Epithelial cell of proximal tubule (primary cell): ENCODE measurements around the gene NKIRAS2. TPM values are rescaled to one million over a fixed set of nuclear protein-coding genes. Genes with fewer than 3 reads are reported as not detected.

ENCODE experiments used
- DNase-seq: peaks from one replicate; pipeline ENCODE4 v3.0.0-alpha.2; 2011; ENCODE audit warnings: low read depth
- H3K4me3 ChIP-seq: 2 replicates; pipeline ENCODE4 v1.5.1; 2011; ENCODE audit warnings: low read depth, mild to moderate bottlenecking, low read length
- total RNA-seq: library from RNA; depleted of rRNA; stranded (reverse); fragments of >200 nt; gene quantifications from 2 replicates; pipeline ENCODE4 v1.2.3, GENCODE V29; 2015
- TF ChIP-seq, protein P1 (sequence below): conservative IDR thresholded peaks from 2 replicates; pipeline ENCODE4 v1.5.1; 2012; ENCODE audit warnings: low read depth, mild to moderate bottlenecking, low read length

Gene NKIRAS2
- total RNA-seq, 1 donor from 2014 or later, result 37.7 TPM

GRCh38 chr17:42055027-42055426 is 35.1 kb downstream of the NKIRAS2 start:
- TF ChIP-seq, protein P1, sequence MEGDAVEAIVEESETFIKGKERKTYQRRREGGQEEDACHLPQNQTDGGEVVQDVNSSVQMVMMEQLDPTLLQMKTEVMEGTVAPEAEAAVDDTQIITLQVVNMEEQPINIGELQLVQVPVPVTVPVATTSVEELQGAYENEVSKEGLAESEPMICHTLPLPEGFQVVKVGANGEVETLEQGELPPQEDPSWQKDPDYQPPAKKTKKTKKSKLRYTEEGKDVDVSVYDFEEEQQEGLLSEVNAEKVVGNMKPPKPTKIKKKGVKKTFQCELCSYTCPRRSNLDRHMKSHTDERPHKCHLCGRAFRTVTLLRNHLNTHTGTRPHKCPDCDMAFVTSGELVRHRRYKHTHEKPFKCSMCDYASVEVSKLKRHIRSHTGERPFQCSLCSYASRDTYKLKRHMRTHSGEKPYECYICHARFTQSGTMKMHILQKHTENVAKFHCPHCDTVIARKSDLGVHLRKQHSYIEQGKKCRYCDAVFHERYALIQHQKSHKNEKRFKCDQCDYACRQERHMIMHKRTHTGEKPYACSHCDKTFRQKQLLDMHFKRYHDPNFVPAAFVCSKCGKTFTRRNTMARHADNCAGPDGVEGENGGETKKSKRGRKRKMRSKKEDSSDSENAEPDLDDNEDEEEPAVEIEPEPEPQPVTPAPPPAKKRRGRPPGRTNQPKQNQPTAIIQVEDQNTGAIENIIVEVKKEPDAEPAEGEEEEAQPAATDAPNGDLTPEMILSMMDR, result no peak
- H3K4me3 ChIP-seq, result no peak overlapping the region
- DNase-seq, result no peak

- H3K4me3 ChIP-seq, result no peak overlapping the region
- TF ChIP-seq, protein P1, result no peak
- DNase-seq, result no peak
These were observed 35.6 kb downstream of the NKIRAS2 start for GRCh38 chr17:42055496-42055895.

GRCh38 chr17:42056635-42057034 is 36.7 kb downstream of the NKIRAS2 start:
- H3K4me3 ChIP-seq, result no peak overlapping the region
- no peak for DNase-seq
- TF ChIP-seq, protein P1, result no peak

- H3K4me3 ChIP-seq, result no peak overlapping the region
- TF ChIP-seq, protein P1, result no peak
- DNase-seq, result no peak
These were observed 38.2 kb downstream of the NKIRAS2 start for GRCh38 chr17:42058063-42058462.

- DNase-seq, result no peak
- no peak overlapping the region for H3K4me3 ChIP-seq
- TF ChIP-seq, protein P1, result no peak
These were observed 39.9 kb downstream of the NKIRAS2 start for GRCh38 chr17:42059815-42060214.

GRCh38 chr17:42060231-42060630 is 40.3 kb downstream of the NKIRAS2 start:
- DNase-seq, result no peak
- TF ChIP-seq, protein P1, result no peak
- no peak overlapping the region for H3K4me3 ChIP-seq

DNA sequence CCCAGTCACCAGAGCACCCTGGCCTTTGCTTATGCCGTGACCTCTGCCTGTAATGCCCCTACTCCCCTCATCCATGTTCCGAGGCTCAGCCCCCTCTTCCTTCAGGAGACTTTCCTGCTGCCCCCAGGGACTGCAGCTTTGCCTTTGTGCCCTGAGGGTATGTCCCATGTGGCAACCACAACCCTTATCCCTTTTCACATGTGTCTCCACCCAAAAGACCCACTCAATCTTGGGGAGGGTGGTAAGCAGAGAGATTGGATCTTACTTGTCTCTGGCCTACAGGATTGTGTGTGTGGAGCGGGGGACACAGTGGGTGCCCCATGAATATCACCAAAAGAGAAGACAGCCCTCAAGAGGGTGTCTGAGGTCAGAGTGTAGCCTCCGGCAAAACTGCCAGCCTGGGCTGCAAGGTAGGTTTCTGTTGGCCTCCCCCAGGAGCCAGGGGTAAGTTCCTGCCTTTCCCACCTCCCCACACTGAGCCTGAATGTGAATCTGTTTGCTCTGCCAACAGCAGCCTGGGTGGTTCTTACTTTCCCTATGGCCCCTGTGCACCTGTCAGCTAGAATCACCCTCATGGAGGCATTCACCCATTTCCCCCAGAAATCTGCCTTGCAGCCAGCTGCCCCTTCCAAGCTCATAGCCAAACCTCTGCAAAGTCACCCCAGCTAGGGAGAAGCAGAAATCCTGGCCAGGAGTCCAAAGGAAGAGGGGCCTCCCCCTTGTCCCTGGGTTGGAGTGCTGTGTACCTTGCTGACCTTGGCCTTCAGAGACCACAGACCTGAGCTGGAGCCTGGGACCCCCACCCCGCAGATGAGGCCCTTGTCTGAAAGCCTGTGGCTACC is 42.0 kb downstream of the NKIRAS2 start:
- no peak for DNase-seq
- H3K4me3 ChIP-seq, result no peak overlapping the region
- TF ChIP-seq, protein P1, result no peak
